Smooth muscle cell of the coronary artery (primary cell): Measurements from ENCODE around the gene NHLRC4. TPM values are rescaled to one million over a fixed set of nuclear protein-coding genes. Genes with fewer than 3 reads are reported as not detected.

Experiments
- total RNA-seq: library from RNA; depleted of rRNA; stranded (reverse); fragments of >200 nt; gene quantifications from 2 replicates; pipeline ENCODE4 v1.2.3, GENCODE V29; 2014; ENCODE audit warnings: low replicate concordance

The NHLRC4 gene
- total RNA-seq: 0.35 and 1.4 TPM in 2 replicates

GRCh38 chr16:566475-567372 is at the start of gene NHLRC4:
NHLRC4 (plus strand) TSS chr16:567005; CDS start chr16:568048, 1,043 bp downstream.

GRCh38 chr16:527015-527903 is 39.5 kb upstream of the NHLRC4 start, which contains the start of gene CAPN15:
CAPN15 (plus strand) TSS chr16:527712; CDS start chr16:546839, 19,127 bp downstream.

GRCh38 chr16:560204-560700 is 6.6 kb upstream of the NHLRC4 start, which contains the start of gene PRR35:
PRR35 (plus strand) TSS chr16:560394; CDS start chr16:563295, 2,901 bp downstream.

DNA sequence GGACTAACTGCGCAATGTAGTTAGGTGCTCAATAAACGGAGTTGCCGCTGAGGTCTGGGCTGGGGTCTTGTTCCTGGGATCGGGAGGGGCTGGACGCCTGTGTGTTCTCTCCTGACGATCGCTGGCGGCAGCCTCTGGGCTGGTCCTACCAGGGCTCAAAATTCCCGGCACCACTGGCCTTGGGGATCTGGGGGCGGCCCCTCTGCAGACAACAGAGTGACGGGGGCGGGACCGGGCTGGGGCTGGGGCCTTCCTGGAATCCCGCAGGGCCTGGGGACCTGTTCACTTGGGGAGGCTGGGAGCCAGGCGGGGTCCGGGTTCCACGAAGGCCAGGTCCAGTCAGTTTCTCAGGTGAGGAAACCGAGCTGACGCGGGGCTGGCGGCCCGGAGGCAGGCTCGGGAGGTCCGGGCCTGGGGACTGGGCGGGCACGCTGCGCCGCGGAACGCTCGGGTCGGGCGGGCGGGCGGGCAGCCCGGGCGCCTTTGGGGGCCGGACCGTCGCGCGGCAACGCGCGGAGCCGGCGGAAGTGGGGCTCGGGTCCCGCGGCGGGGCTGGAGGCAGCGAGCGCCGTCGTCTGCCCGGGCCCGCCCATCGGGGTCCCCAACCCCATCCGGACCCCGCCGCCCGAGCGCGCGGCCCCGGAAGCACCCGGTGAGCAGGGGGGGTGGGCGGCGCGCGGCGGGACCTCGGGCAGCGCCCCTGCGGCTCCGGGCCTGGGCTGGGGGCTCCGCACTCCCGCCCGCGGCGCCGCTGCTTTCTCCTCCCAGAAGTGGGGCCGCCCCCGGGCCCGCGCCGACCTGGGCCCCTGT is 2.8 kb downstream of the NHLRC4 start, which contains the start of gene PIGQ:
TSS of gene PIGQ (plus strand) at position 524 of the 810 bp plus-strand sequence. CDS start 4,107 bp downstream, outside the sequence.

GRCh38 chr16:589658-590187 is 22.9 kb downstream of the NHLRC4 start, which contains the start of gene RAB40C:
RAB40C (plus strand) TSS chr16:590066; CDS start chr16:590292, 226 bp downstream.

Other genes with a start within 250 kb of the NHLRC4 start
- 17.8 and 17.9 TPM in 2 replicates for gene AXIN1, start 214.3 kb upstream of the NHLRC4 start, total RNA-seq
- 36.4 and 93.1 TPM in 2 replicates for gene MRPL28, start 196.5 kb upstream of the NHLRC4 start, total RNA-seq
- 85.1 and 108 TPM in 2 replicates for gene PGAP6, start 185.0 kb upstream of the NHLRC4 start, total RNA-seq
- gene NME4, start 169.8 kb upstream of the NHLRC4 start, total RNA-seq: 76.3 and 99.0 TPM in 2 replicates
- 6.6 and 12.5 TPM in 2 replicates for gene DECR2, start 165.1 kb upstream of the NHLRC4 start, total RNA-seq
- gene RAB11FIP3, start 141.4 kb upstream of the NHLRC4 start, total RNA-seq: 12.7 and 21.5 TPM in 2 replicates
- 12.8 and 17.1 TPM in 2 replicates for gene CAPN15, start 39.3 kb upstream of the NHLRC4 start, total RNA-seq
- under 0.01 TPM in 1 of 2 replicates, not detected in the other for gene PRR35, start 6.6 kb upstream of the NHLRC4 start, total RNA-seq
- 18.5 and 19.5 TPM in 2 replicates for gene PIGQ, start 3.0 kb downstream of the NHLRC4 start, total RNA-seq
- gene RAB40C, start 23.1 kb downstream of the NHLRC4 start, total RNA-seq: 8.6 and 9.8 TPM in 2 replicates
- gene WFIKKN1, start 64.0 kb downstream of the NHLRC4 start, total RNA-seq: 0.08 and 0.12 TPM in 2 replicates
- gene METTL26, start 69.3 kb downstream of the NHLRC4 start, total RNA-seq: 81.6 and 89.4 TPM in 2 replicates
- 7.8 and 22.2 TPM in 2 replicates for gene MCRIP2, start 74.8 kb downstream of the NHLRC4 start, total RNA-seq
- 7.2 and 9.8 TPM in 2 replicates for gene WDR90, start 82.4 kb downstream of the NHLRC4 start, total RNA-seq
- 26.1 and 33.7 TPM in 2 replicates for gene RHOT2, start 101.1 kb downstream of the NHLRC4 start, total RNA-seq
- gene RHBDL1, start 108.7 kb downstream of the NHLRC4 start, total RNA-seq: 0.98 and 6.6 TPM in 2 replicates
- 152 and 251 TPM in 2 replicates for gene STUB1, start 113.4 kb downstream of the NHLRC4 start, total RNA-seq
- 21.8 and 28.3 TPM in 2 replicates for gene JMJD8, start 117.3 kb downstream of the NHLRC4 start, total RNA-seq
- gene WDR24, start 123.4 kb downstream of the NHLRC4 start, total RNA-seq: 3.1 and 4.9 TPM in 2 replicates
- 0.08 TPM in 1 of 2 replicates, not detected in the other for gene FBXL16, start 138.8 kb downstream of the NHLRC4 start, total RNA-seq
- 95.8 and 102 TPM in 2 replicates for gene METRN, start 148.1 kb downstream of the NHLRC4 start, total RNA-seq
- gene ANTKMT, start 154.1 kb downstream of the NHLRC4 start, total RNA-seq: 8.0 and 27.7 TPM in 2 replicates
- gene CCDC78, start 159.4 kb downstream of the NHLRC4 start, total RNA-seq: 0.82 and 0.98 TPM in 2 replicates
- 11.2 and 15.9 TPM in 2 replicates for gene HAGHL, start 160.1 kb downstream of the NHLRC4 start, total RNA-seq
- 24.4 and 28.9 TPM in 2 replicates for gene CIAO3, start 174.0 kb downstream of the NHLRC4 start, total RNA-seq
- gene MSLN, start 193.7 kb downstream of the NHLRC4 start, total RNA-seq: not detected in 2 replicates
- 10.1 and 16.2 TPM in 2 replicates for gene RPUSD1, start 221.4 kb downstream of the NHLRC4 start, total RNA-seq
- 2.8 and 5.6 TPM in 2 replicates for gene CHTF18, start 221.6 kb downstream of the NHLRC4 start, total RNA-seq
- gene GNG13, start 233.7 kb downstream of the NHLRC4 start, total RNA-seq: not detected in 2 replicates